Stimulated activated CD4-positive, alpha-beta T cell treated with anti-CD3 and anti-CD28 coated beads, TNF-alpha, amount 100 ng/mL, for 24 hours (primary cell): Measurements from ENCODE around the gene SERPINC1.
"Not testable (repeated sequence)": the region's sequence is repeated elsewhere in the genome, so short reads cannot be mapped to it uniquely, and the experiment has no call there.

Experiments
- DNase-seq, 3 experiments: peaks; one replicate each; pipeline ENCODE4 v3.0.0-alpha.2; 2020; ENCODE audit warnings: low read depth in 3 of 3

The SERPINC1 gene

DNA sequence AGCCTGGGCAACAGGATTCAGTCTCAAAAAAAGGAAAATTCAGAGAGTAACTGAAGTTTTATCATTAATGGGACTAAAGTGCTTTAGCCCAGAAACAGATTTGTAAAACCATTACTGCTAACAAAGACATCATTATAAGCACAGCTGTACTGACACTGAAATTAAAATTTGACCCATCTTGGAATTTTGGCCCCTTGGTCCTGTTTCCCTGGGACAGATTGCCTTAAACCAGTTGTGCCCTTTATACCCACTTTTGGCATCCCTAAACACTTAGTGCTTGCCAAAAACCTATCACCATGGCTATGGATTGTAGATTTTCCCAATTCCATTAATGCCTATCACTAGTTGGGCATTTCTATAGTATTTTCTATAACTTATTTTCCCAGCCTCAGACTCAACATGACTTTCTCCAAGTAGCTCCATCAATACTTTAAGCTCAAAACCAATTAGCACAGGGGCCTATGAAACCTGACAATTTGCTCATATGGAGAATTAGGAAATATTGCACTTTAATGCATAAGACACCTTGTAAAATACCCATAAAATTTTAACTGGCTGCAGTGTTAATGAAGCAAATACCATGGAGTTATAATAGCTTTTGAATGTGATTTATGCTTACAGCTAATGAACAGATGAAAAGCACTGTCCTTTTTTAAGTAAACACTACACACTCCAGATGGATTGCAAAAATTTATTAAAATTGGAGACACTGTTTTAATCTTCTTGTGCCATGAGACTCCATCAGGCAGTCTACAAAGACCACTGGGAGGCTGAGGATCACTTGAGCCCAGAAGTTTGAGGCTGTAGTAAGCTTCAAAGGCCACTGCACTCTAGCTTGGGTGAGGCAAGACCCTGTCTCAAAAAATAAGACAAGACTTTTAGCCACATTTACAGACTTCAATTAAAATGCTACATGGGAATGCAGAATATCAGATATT lies 53.6 kb downstream of the SERPINC1 start:
- DNase-seq: no peak

DNA sequence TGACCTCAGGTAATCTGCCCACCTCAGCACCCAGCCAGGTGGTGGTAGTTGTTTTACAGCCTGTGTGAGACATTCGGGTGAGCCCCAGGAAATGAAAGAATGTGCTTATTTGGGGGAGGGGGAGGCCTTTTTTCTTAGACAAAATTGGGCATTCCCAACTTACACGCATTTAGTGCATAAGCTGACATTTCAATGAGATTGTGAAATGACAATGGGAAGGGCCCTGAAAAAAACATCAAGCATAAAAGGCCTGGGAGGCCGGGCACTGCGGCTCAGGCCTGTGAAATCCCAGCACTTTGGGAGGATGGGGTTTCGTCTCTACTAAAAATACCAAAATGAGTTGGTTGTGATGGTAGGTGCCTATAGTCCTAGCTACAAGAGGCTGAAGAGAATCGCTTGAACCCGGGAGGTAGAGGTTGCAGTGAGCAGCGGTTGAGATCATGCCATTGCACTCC lies 54.3 kb downstream of the SERPINC1 start:
- DNase-seq: peak in 1 of 3 experiments; percentile 17

DNA sequence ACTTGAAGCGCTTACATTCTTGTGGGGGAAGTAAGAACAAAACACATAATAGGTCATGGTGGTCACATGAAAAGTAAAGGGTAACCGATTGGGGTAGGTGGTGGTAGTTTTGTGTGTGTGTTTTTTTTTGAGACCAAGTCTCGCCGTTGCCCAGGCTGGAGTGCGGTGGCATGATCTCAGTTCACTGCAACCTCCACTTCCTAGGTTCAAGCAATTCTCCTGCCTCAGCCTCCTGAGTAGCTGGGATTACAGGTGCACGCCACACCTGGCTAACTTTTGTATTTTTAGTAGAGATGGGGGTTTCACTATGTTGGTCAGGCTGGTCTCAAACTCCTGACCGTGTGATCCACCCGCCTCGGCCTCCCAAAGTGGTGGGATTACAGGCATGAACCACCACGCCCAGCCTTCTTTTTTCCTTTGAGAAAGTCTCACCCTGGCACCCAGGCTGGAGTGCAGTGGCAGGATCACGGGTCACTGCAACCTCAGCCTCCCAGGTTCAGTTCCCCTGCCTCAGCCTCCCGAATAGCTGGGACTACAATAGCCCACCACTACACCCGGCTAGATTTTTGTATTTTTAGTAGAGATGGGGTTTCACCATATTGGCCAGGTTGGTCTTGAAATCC lies 54.9 kb downstream of the SERPINC1 start:
- DNase-seq: peak in 1 of 3 experiments; percentile 52

DNA sequence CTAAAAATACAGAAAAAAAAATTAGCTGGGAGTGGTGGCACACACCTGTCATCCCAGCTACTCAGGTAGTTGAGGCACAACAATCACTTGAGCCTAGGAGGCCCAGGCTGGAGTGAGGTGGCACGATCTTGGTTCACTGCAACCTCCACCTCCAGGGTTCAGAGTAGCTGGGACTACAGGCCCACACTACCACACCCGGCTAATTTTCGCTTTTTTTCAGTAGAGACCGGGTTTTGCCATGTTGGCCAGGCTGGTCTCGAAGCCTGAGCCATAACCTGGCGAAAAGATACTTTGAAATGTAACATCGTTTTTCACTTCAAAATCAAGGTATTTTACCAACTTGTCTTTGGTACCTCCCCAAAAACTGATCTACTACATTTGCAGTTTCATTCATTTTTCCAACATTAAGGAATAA lies 55.4 kb downstream of the SERPINC1 start:
- DNase-seq: peak in 1 of 3 experiments; percentile 54

DNA sequence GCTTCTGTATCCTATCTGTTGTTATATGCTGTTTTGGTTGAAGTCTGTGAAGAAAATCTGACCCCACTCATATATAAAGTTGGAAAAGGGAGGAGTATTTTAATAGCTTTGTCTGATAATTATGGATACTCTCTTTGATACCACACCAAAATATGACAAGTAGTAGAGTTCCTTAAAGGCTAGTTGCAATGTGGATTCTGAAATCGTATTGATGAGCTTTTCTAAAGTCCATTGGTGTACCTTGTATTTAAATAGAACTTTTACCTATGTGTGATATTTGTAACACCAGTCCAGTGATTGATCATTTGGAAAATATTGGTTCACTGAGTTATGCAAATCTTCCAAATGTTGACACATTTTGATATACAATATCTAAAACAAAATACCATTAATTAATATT lies 57.1 kb downstream of the SERPINC1 start:
- no peak for DNase-seq

DNA sequence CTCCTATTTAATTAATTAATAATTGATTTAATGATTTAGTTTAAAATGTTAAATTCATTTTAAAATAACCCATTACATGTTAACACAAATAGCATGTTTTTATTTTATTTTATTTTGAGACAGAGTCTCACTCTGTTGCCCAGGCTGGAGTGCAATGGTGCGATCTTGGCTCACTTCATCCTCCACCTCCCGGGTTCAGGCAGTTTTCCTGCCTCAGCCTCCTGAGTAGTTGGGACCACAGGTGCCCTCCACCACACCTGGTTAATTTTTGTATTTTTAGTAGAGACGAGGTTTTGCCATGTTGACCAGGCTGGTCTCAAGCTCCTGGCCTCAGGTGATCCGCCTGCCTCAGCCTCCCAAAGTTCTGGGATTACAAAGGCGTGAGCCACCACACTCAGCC lies 57.6 kb downstream of the SERPINC1 start:
- not testable (repeated sequence) for DNase-seq

DNA sequence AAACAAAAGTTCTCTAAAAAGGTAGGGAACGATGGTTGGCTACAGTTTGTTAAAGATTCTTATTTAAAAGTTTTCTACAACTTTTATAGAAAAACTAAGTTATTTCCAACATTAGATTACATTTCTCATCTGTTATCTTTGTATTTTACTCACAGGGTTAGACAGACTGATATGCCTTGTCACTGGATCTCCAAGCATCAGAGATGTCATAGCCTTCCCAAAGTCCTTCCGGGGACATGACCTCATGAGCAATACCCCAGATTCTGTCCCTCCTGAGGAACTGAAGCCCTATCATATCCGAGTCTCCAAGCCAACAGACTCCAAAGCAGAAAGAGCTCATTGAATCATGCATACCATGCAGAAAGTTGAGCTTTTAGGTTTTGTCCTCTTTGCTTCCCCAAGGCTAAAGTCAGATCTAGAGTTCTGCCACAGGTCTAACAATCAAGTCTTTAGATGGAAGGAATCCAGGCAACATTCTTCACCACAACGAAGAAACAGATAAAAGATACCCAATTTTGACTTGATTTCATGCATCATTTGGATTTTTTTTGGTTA lies 59.7 kb downstream of the SERPINC1 start:
- DNase-seq: no peak

DNA sequence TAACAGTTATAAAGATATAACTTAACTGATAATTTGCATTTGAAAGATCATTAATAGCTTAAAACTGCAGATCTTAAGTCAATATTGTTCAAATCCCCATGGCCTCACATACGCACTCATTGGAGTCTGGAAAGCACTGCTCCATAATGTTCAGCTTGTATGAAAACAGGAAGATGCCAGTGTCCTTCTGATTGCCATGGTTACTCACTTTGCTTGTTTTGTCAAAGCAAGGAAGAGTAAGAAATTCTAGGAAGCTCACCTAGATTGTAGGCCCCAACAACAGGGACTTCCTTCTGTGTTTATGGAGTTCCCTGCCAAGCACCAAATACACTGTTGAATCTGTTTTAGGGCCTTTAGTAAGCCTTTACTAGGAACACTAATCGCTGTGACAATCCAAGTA lies 60.2 kb downstream of the SERPINC1 start:
- DNase-seq: no peak

DNA sequence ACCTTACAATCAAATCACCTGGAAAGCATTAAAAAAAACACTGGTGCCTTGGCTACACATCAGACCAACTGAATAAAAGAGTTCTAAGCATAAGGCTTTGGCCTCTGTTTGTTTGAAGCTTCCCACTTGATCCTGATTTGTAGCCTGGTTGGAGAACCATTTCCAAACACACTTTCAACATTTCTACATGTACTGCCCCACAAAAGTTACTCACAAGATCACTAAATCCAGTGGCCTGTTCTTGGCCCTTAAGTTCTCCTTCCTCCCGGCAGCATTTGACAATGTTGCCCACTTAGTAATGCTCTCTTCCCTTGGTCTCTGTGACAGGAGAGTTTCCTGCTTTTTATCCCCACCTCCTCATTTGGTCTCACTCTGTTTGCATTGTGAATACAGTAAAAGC lies 61.1 kb downstream of the SERPINC1 start:
- DNase-seq: no peak
